ELF-1 (cell line): ENCODE measurements around the gene CLMN.

Source experiments
- DNase-seq: peaks from one replicate; pipeline ENCODE4 v3.0.0-alpha.2; 2016; ENCODE audit warnings: low read depth, low spot score

Gene CLMN

GRCh38 chr14:95302667-95303506 lies 16.8 kb downstream of the CLMN start:
- DNase-seq = peak; percentile 19

- no peak for DNase-seq
Measured at GRCh38 chr14:95301527-95302187, 18.1 kb downstream of the CLMN start.

- DNase-seq = no peak
Measured at GRCh38 chr14:95300697-95301526, 18.8 kb downstream of the CLMN start.

- no peak for DNase-seq
Measured at GRCh38 chr14:95300002-95300696, 19.6 kb downstream of the CLMN start.

- no peak for DNase-seq
Measured at GRCh38 chr14:95299271-95299670, 20.4 kb downstream of the CLMN start.

GRCh38 chr14:95297832-95298231 lies 21.9 kb downstream of the CLMN start:
- no peak for DNase-seq

GRCh38 chr14:95296966-95297365 lies 22.7 kb downstream of the CLMN start:
- DNase-seq = no peak

GRCh38 chr14:95295600-95296376 lies 23.9 kb downstream of the CLMN start:
- no peak for DNase-seq

- no peak for DNase-seq
Measured at GRCh38 chr14:95294834-95295599, 24.7 kb downstream of the CLMN start.

- no peak for DNase-seq
Measured at GRCh38 chr14:95294320-95294719, 25.4 kb downstream of the CLMN start.

- DNase-seq = no peak
Measured at GRCh38 chr14:95293449-95293848, 26.3 kb downstream of the CLMN start.

GRCh38 chr14:95292660-95293425 lies 26.9 kb downstream of the CLMN start:
- no peak for DNase-seq

- DNase-seq = no peak
Measured at GRCh38 chr14:95291859-95292542, 27.7 kb downstream of the CLMN start.

GRCh38 chr14:95290871-95291431 lies 28.8 kb downstream of the CLMN start:
- DNase-seq = peak; percentile 12

GRCh38 chr14:95290021-95290420 lies 29.7 kb downstream of the CLMN start:
- no peak for DNase-seq

GRCh38 chr14:95289323-95290010 lies 30.2 kb downstream of the CLMN start:
- DNase-seq = no peak

- no peak for DNase-seq
Measured at GRCh38 chr14:95288672-95289322, 30.9 kb downstream of the CLMN start.
